DMS 273 (cell line): ENCODE results near the gene SMIM20.
"Not testable (repeated sequence)": the region's sequence is repeated elsewhere in the genome, so short reads cannot be mapped to it uniquely, and the experiment has no call there.

Experiments
- DNase-seq: peaks from one replicate; lab custom pipeline; 2025; ENCODE audit not compliant: unreplicated experiment; lab: John Stamatoyannopoulos, UW

Gene SMIM20

GRCh38 chr4:25890571-25891485, 23.2 kb upstream of the SMIM20 start:
- DNase-seq = peak; percentile 5

DNA sequence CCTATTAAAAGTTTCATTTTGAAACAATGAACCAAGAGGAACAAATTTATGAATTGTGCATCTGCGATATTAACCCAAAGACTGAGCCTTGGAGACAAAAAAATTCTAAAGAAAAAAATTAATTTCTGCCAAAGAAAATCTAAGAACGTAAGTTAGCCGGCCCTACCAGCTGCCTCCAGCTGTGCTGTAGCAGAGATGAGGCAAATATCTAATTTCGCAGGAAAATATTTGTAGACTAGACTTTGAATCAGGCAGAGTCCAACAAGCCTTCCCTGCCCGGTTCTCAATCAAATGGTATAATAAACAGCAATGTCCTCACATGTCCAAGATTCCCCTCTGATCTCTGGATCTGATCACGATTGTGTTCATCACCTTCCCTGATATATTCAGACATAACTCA, 21.2 kb upstream of the SMIM20 start:
- no peak for DNase-seq

GRCh38 chr4:25896776-25897539, 17.1 kb upstream of the SMIM20 start:
- no peak for DNase-seq

- no peak for DNase-seq
Measured at GRCh38 chr4:25900310-25900709, 13.7 kb upstream of the SMIM20 start.

DNA sequence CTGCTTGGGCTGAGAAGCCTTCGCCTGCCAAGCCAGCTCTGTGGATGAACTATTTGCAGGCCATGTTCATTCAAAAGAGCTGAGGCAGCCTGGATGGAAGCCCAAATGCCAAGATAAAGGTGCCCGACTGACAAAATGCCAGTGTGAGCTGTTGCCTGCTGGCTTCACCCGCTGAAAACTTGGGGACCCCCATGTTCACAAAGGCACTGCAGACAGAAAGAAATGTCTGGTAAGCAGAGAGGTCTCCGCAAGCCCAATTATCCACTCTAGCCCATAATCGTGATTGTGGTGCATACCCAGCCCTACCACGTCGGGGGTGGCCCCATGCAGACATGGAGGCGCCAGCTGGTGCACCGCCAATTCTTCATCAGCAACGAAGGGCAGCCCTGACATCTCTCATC, 13.0 kb upstream of the SMIM20 start:
- DNase-seq = no peak

DNA sequence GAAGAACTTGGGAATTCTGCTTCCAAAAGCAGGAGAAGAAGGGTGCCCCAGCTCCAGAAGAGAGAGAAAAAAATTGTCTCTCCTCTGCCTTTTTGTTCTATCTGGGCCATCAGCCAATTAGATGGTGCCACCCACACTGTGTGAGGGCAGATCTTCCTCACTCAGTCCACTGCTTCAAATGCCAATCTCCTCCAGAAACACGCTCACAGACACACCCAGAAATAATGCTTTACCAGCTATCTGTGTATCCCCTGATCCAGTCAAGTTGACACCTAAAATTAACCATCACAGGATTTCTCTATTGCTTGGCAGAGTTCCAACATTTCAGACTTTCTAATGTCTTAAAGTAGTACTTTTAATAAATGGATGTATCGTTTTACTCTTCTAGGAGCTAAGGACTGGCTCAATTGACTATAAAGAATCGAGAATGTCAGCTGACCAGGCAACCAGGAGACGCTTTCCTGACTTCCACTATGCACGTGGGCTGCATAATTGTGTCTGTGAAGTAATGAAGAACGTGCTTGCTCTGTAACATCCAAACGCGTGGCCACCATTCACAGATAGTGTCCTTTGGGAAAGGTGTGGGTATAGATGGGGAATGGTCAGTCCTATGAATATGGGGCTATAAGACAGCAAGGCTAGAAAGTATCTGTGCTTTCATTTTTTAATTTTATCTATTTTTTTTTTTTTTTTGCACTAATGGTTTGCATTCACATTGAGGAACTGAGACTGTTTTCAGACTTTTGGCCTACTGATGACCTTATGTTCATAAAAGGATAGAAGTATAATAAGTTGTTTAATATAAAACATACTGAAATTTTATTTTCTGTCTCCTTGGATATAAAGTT, 9.9 kb upstream of the SMIM20 start:
- DNase-seq = peak; percentile 10

DNA sequence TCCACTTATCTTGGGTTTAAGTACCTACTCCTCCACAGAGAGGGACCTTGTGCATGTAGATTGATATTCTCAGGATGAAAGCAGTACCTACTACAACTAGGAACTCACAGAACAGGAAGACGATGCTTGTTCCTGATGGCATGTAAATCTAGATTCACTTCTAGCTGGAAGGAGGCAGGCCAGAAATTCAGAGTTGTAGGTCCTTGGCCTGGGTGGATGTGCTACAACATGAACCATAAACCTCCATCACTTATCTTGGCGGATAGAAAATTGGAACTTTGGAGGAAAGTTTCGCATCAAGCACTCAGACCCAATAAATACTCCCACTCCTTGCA, 9.3 kb upstream of the SMIM20 start:
- DNase-seq = no peak

GRCh38 chr4:25905371-25905770, 8.6 kb upstream of the SMIM20 start:
- DNase-seq = no peak

GRCh38 chr4:25906113-25906512, 7.9 kb upstream of the SMIM20 start:
- not testable (repeated sequence) for DNase-seq

GRCh38 chr4:25908491-25908901, 5.5 kb upstream of the SMIM20 start:
- peak; percentile 29 for DNase-seq

GRCh38 chr4:25911356-25911755, 2.7 kb upstream of the SMIM20 start:
- DNase-seq = no peak

- no peak for DNase-seq
Measured at GRCh38 chr4:25913056-25913850, 767 bp upstream of the SMIM20 start.

DNA sequence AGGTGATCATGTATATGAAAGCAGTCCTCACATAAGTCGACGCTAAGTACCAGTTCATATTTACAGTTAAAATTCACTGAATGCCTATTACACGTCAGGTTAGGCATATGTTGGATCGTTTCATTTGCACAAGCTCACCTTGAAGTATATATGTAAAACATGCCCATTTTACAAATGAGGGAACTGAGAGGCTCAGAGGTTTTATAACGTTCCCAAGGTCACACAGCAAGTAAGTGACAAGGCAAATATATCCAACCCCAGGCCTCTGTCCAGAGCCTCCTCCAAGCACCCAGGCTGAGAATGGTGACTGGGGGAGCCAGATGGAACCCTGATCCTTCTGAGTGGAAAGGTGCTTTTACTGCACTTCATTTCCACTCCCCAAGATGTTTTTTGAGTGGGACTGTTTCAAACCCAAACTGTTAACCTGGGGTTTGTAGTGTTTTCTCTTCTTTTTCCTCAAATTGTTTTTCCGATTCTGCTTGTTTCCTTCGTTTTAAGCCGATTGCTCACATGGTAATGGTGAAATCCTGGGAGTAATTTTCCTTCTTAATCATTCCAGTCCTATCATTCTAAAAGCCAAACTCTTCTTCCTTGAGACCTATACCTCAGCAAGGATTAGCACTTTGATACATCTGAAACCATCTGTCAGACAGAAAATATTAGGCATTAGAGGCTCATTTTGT, 791 bp downstream of the SMIM20 start:
- DNase-seq = peak; percentile 30

- DNase-seq = peak; percentile 49
Measured at GRCh38 chr4:25915353-25915705, 1.3 kb downstream of the SMIM20 start.

- DNase-seq = no peak
Measured at GRCh38 chr4:25916870-25917269, 2.9 kb downstream of the SMIM20 start.

DNA sequence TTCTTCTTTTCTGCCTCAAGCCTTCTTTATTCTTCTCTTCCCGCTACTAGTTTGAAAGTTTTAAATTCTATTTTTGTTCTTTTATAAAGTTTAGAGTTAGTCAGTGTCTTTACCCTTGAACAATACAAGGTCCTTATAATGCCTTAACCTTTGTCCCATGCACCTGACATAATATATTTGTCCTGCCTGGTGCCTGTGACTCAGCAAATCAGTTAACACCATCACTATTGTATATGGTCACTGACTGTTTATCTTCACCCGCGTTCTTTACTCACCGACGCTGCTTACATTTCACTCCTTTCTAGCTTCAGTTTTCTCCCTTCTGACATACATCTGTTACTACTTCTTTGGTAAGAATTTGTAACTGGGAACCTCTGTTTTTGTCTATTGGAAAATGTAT, 5.7 kb downstream of the SMIM20 start:
- DNase-seq = no peak

DNA sequence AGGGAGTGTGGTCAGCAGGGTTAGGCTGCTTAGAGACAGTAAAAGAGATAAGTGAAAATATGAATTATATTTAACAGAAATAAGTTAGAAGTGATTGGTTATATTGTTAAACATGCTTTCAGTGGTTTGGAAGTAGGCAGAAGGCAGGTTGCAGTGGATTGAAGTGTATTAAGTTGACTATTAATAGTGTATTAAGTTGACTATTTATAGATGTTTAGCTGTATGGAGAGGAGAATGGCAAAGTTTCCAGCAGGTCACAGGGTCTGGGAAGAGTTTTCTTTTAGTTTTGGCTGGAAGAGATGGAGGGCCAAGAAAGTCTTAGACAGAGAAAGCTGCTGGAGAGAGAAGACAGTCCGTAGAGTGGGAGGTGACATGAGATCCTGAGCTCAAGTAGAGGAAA, 7.9 kb downstream of the SMIM20 start:
- DNase-seq = no peak

GRCh38 chr4:25922812-25923369, 8.9 kb downstream of the SMIM20 start:
- no peak for DNase-seq

DNA sequence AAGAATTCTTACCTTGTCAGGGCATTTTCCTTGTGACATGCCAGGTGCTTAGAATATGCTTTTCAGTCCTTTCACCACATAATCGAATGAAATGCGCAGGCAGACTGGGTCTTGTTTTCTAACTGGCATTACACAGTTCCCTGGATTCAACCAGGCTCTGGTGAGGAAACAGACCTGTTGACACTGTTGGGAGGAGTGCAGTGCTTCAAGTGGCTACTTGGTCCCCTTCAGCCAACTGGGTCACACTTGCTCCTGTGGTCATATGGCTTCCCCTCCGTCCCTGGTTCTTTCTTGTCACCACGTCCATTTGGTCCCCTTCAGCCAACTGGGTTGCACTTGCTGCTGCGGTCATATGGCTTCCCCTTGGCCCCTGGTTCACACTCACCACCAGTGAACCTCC, 9.7 kb downstream of the SMIM20 start:
- DNase-seq = no peak
